ENCODE data around the gene FAM131A. TPM values are rescaled to one million over a fixed set of nuclear protein-coding genes. Genes with fewer than 3 reads are reported as not detected.

The FAM131A gene
- total and polyA plus RNA-seq, 10 of the 15 experiments (the other 5 are each of a cell fraction or from before 2014, with no cell fraction given) = 0.31 to 4.5 (median 1.5) TPM

DNA sequence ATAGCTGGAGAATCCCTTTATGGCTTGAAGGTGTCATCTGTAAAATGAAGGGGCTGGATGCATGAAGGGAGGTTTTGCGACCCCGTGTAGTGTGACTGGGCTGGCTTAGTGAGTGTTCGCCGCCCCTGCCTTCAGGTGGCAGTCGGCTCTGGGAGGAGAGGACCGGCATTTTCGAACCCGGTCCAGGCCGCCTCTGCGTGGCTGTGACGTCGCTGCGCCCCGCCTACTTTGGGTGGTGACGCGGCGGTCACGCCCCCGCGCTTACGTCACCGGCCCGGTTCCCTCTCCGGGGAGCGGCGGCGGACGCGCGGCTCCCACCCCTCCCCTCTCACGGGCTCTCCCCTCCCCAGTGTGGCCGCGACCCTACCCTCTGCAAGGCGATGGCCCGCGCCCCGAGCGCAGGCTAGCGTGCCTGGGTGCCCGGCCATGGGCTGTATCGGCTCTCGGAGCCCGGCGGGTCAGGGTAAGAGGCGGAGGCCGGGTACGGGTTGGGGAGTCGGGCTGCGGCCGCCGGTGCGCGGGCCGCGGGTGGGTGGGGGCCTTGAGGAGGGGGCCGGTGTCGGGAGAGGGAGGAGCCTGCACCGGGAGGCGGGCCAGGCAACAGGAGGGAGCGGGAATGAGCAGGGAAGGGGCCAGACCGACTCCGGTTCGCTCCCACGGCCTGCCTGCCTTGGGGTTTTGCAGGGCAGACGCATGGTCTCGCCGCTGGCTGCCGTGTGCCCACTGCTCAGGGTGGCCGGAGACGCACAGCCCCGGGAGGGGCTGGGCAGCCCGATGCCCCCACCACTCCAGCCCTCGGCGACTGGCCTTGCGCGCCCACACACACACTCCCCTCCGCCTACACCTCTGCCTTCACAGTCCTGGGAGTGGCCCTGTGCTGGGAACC, 1.5 kb upstream of the FAM131A start (continued):
- TF ChIP-seq, protein P1, sequence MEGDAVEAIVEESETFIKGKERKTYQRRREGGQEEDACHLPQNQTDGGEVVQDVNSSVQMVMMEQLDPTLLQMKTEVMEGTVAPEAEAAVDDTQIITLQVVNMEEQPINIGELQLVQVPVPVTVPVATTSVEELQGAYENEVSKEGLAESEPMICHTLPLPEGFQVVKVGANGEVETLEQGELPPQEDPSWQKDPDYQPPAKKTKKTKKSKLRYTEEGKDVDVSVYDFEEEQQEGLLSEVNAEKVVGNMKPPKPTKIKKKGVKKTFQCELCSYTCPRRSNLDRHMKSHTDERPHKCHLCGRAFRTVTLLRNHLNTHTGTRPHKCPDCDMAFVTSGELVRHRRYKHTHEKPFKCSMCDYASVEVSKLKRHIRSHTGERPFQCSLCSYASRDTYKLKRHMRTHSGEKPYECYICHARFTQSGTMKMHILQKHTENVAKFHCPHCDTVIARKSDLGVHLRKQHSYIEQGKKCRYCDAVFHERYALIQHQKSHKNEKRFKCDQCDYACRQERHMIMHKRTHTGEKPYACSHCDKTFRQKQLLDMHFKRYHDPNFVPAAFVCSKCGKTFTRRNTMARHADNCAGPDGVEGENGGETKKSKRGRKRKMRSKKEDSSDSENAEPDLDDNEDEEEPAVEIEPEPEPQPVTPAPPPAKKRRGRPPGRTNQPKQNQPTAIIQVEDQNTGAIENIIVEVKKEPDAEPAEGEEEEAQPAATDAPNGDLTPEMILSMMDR (IDR thresholded peaks at IDR 0.05 in 2 of 3, conservative IDR thresholded peaks at IDR 0.05 in 1 of 3; ENCODE audit: control insufficient read depth in 2 of 3, extremely low read depth in 1 of 3, insufficient read depth in 1 of 3, low read depth in 3 of 3, low read length in 3 of 3) = no peak
- TF ChIP-seq TCF12 (IDR thresholded peaks at IDR 0.05; ENCODE audit: low read depth, low read length) (no peak), NFYB (IDR thresholded peaks at IDR 0.05; ENCODE audit: insufficient read depth, low read depth, low read length) (no peak), SP1 (IDR thresholded peaks at IDR 0.05; ENCODE audit: low read depth, low read length) (peak; percentile 77), KLF5 (IDR thresholded peaks at IDR 0.05; ENCODE audit: partially characterized antibody) (no peak), SPI1 (IDR thresholded peaks at IDR 0.05; ENCODE audit: borderline replicate concordance, insufficient read depth, low read depth, low read length) (no peak), CBFB (IDR thresholded peaks at IDR 0.05; ENCODE audit: low read depth) (no peak), STAT1 (conservative IDR thresholded peaks at IDR 0.05) (no peak), EP300 (IDR thresholded peaks at IDR 0.05; ENCODE audit: borderline replicate concordance in 1 of 2, control insufficient read depth in 1 of 2, low read depth in 2 of 2, low read length in 2 of 2) (no peak), POLR2A (IDR thresholded peaks at IDR 0.05; ENCODE audit: low read depth, low read length) (peak; percentile 92), TCF3 (IDR thresholded peaks at IDR 0.05; ENCODE audit: borderline replicate concordance, insufficient read depth, low read depth, low read length) (no peak), NR2C1 (IDR thresholded peaks at IDR 0.05) (no peak), TCF7 (IDR thresholded peaks at IDR 0.05; ENCODE audit: borderline replicate concordance) (no peak), MYB (IDR thresholded peaks at IDR 0.05; ENCODE audit: borderline replicate concordance, low read depth, low read length) (no peak), HDAC6 (IDR thresholded peaks at IDR 0.05; ENCODE audit: unreplicated experiment) (no peak), RBBP5 (conservative IDR thresholded peaks at IDR 0.05) (no peak)
- TF ChIP-seq, protein P2, sequence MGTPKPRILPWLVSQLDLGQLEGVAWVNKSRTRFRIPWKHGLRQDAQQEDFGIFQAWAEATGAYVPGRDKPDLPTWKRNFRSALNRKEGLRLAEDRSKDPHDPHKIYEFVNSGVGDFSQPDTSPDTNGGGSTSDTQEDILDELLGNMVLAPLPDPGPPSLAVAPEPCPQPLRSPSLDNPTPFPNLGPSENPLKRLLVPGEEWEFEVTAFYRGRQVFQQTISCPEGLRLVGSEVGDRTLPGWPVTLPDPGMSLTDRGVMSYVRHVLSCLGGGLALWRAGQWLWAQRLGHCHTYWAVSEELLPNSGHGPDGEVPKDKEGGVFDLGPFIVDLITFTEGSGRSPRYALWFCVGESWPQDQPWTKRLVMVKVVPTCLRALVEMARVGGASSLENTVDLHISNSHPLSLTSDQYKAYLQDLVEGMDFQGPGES (IDR thresholded peaks at IDR 0.05) = no peak
- TF ChIP-seq, protein P3, sequence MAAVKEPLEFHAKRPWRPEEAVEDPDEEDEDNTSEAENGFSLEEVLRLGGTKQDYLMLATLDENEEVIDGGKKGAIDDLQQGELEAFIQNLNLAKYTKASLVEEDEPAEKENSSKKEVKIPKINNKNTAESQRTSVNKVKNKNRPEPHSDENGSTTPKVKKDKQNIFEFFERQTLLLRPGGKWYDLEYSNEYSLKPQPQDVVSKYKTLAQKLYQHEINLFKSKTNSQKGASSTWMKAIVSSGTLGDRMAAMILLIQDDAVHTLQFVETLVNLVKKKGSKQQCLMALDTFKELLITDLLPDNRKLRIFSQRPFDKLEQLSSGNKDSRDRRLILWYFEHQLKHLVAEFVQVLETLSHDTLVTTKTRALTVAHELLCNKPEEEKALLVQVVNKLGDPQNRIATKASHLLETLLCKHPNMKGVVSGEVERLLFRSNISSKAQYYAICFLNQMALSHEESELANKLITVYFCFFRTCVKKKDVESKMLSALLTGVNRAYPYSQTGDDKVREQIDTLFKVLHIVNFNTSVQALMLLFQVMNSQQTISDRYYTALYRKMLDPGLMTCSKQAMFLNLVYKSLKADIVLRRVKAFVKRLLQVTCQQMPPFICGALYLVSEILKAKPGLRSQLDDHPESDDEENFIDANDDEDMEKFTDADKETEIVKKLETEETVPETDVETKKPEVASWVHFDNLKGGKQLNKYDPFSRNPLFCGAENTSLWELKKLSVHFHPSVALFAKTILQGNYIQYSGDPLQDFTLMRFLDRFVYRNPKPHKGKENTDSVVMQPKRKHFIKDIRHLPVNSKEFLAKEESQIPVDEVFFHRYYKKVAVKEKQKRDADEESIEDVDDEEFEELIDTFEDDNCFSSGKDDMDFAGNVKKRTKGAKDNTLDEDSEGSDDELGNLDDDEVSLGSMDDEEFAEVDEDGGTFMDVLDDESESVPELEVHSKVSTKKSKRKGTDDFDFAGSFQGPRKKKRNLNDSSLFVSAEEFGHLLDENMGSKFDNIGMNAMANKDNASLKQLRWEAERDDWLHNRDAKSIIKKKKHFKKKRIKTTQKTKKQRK (IDR thresholded peaks at IDR 0.05; ENCODE audit: low read depth, low read length) = no peak
- TF ChIP-seq, protein P4, sequence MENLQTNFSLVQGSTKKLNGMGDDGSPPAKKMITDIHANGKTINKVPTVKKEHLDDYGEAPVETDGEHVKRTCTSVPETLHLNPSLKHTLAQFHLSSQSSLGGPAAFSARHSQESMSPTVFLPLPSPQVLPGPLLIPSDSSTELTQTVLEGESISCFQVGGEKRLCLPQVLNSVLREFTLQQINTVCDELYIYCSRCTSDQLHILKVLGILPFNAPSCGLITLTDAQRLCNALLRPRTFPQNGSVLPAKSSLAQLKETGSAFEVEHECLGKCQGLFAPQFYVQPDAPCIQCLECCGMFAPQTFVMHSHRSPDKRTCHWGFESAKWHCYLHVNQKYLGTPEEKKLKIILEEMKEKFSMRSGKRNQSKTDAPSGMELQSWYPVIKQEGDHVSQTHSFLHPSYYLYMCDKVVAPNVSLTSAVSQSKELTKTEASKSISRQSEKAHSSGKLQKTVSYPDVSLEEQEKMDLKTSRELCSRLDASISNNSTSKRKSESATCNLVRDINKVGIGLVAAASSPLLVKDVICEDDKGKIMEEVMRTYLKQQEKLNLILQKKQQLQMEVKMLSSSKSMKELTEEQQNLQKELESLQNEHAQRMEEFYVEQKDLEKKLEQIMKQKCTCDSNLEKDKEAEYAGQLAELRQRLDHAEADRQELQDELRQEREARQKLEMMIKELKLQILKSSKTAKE (IDR thresholded peaks at IDR 0.05; ENCODE audit: low read depth, poor library complexity, severe bottlenecking) = no peak
- TF ChIP-seq, protein P5, sequence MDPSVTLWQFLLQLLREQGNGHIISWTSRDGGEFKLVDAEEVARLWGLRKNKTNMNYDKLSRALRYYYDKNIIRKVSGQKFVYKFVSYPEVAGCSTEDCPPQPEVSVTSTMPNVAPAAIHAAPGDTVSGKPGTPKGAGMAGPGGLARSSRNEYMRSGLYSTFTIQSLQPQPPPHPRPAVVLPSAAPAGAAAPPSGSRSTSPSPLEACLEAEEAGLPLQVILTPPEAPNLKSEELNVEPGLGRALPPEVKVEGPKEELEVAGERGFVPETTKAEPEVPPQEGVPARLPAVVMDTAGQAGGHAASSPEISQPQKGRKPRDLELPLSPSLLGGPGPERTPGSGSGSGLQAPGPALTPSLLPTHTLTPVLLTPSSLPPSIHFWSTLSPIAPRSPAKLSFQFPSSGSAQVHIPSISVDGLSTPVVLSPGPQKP (IDR thresholded peaks at IDR 0.05; ENCODE audit: low read depth, low read length) = 0 out of 2 replicates have a peak, but pooled peaks have one; percentile 7
